SK-N-SH (cell line): ENCODE results near the gene DDI1. TPM values are rescaled to one million over a fixed set of nuclear protein-coding genes. Genes with fewer than 3 reads are reported as not detected.

ENCODE experiments used
- CTCF ChIA-PET: fragments of 300-600, 350-600 bp; formaldehyde crosslinking; extraction: SDS; loops from one replicate; lab custom pipeline; 2021; lab: Yijun Ruan, JAX
- POLR2A ChIA-PET: fragments of 350-600 bp; sonication (Branson Sonifier 250); formaldehyde crosslinking; extraction: SDS; loops from one replicate; lab custom pipeline; 2020; ENCODE audit warnings: antibody characterized with exemption, inconsistent platforms; lab: Yijun Ruan, JAX
- DNase-seq: peaks from one replicate; pipeline ENCODE4 v3.0.0; 2012
- H2AFZ ChIP-seq: fragments of 200-600 bp; sonication (generic); 2 replicates; pipeline ENCODE4 v1.8.1; 2016; ENCODE audit warnings: antibody characterized with exemption, mild to moderate bottlenecking, low read depth
- H3F3A ChIP-seq: fragments of 200-600 bp; sonication (generic); replicated peaks from 2 replicates; pipeline ENCODE3; 2016; ENCODE audit warnings: antibody characterized with exemption, mild to moderate bottlenecking; ENCODE audit not compliant: insufficient read depth
- H3K27ac ChIP-seq, 2 experiments: fragments of 200-500 bp in 1 of 2; fragments of 200-600 bp in 1 of 2; sonication (Bioruptor generic) in 1 of 2; sonication (generic), shearing (Covaris generic) in 1 of 2; 2 replicates each; pipeline versions ENCODE4 v1.5.1 to v1.6.1; 2014 to 2016; ENCODE audit warnings: low read depth in 2 of 2, inconsistent platforms in 1 of 2, low read length in 1 of 2, mild to moderate bottlenecking in 1 of 2, mixed read lengths in 1 of 2
- H3K27me3 ChIP-seq: fragments of 200-600 bp; sonication (generic), shearing (Covaris generic); 2 replicates; pipeline ENCODE4 v1.6.1; 2016; ENCODE audit warnings: mixed run types; ENCODE audit not compliant: insufficient read depth
- H3K36me3 ChIP-seq, 2 experiments: fragments of 200-500 bp in 1 of 2; fragments of 200-600 bp in 1 of 2; sonication (Bioruptor generic) in 1 of 2; sonication (generic) in 1 of 2; replicated peaks in 1 of 2; 2 replicates each; pipeline versions ENCODE3 to v1.5.1; 2014 to 2016; ENCODE audit warnings: low read length in 1 of 2, mild to moderate bottlenecking in 1 of 2; ENCODE audit not compliant: insufficient read depth in 2 of 2, control insufficient read depth in 1 of 2
- H3K4me1 ChIP-seq, 2 experiments: fragments of 200-500 bp in 1 of 2; fragments of 200-600 bp in 1 of 2; sonication (Bioruptor generic) in 1 of 2; sonication (generic), shearing (Covaris generic) in 1 of 2; 2 replicates each; pipeline versions ENCODE4 v1.5.1 to v1.6.1; 2014 to 2016; ENCODE audit warnings: low read depth in 1 of 2, low read length in 1 of 2, mixed run types in 1 of 2; ENCODE audit not compliant: insufficient read depth in 2 of 2, control insufficient read depth in 1 of 2
- H3K4me2 ChIP-seq: fragments of 200-600 bp; sonication (generic), shearing (Covaris generic); 2 replicates; pipeline ENCODE4 v1.6.1; 2017; ENCODE audit warnings: mixed run types
- H3K4me3 ChIP-seq, 2 experiments: fragments of 200-500 bp in 1 of 2; fragments of 200-600 bp in 1 of 2; sonication (Bioruptor generic) in 1 of 2; sonication (generic), shearing (Covaris generic) in 1 of 2; 2 replicates each; pipeline versions ENCODE4 v1.5.1 to v1.8.1; 2014 to 2016; ENCODE audit warnings: low read depth in 2 of 2, inconsistent platforms in 1 of 2, low read length in 1 of 2, mild to moderate bottlenecking in 1 of 2, mixed read lengths in 1 of 2, moderate library complexity in 1 of 2
- H3K79me2 ChIP-seq: fragments of 200-600 bp; sonication (generic); 2 replicates; pipeline ENCODE4 v1.8.1; 2017; ENCODE audit warnings: mild to moderate bottlenecking; ENCODE audit not compliant: insufficient read depth
- H3K9ac ChIP-seq: fragments of 200-600 bp; sonication (generic); 2 replicates; pipeline ENCODE4 v1.6.1; 2017; ENCODE audit warnings: mixed run types
- H3K9me2 ChIP-seq: fragments of 200-600 bp; sonication (generic); 2 replicates; pipeline ENCODE4 v1.6.1; 2017; ENCODE audit warnings: mixed run types
- H3K9me3 ChIP-seq: fragments of 200-600 bp; sonication (generic); 2 replicates; pipeline ENCODE4 v1.6.1; 2017; ENCODE audit warnings: mixed run types, mild to moderate bottlenecking, moderate library complexity
- H4K20me1 ChIP-seq: fragments of 200-600 bp; sonication (generic); 2 replicates; pipeline ENCODE4 v1.6.1; 2017; ENCODE audit warnings: mild to moderate bottlenecking, mixed run types; ENCODE audit not compliant: insufficient read depth
- CTCF ChIP-seq: fragments of 200-600 bp; sonication (generic); IDR thresholded peaks from 2 replicates; pipeline ENCODE4 v1.6.1; 2017; ENCODE audit warnings: antibody characterized with exemption, mild to moderate bottlenecking, moderate library complexity
- EP300 ChIP-seq, 2 experiments: IDR thresholded peaks; 2 replicates each; pipeline versions ENCODE4 v1.4.0 to v1.6.1; 2012; ENCODE audit warnings: borderline replicate concordance in 1 of 2, low read depth in 1 of 2, low read length in 1 of 2
- EZH2phosphoT487 ChIP-seq: fragments of 200-600 bp; sonication (generic); IDR thresholded peaks from 2 replicates; pipeline ENCODE4 v1.6.1; 2017; ENCODE audit warnings: low read depth, mixed run types, mild to moderate bottlenecking, antibody characterized with exemption, moderate library complexity, borderline replicate concordance
- FOXJ3 ChIP-seq: sonication (generic); formaldehyde crosslinking; IDR thresholded peaks from 2 replicates; pipeline ENCODE4 v1.5.1; 2020; ENCODE audit warnings: mild to moderate bottlenecking, missing genetic modification reagents
- GABPA ChIP-seq: IDR thresholded peaks from 2 replicates; pipeline ENCODE4 v1.4.0; 2012; ENCODE audit warnings: low read depth, mild to moderate bottlenecking
- IRF3 ChIP-seq: fragments of 150-350 bp; IDR thresholded peaks from 2 replicates; pipeline ENCODE4 v1.6.1; 2016; ENCODE audit warnings: mild to moderate bottlenecking, low read depth, low read length
- MXI1 ChIP-seq: IDR thresholded peaks from 2 replicates; pipeline ENCODE4 v1.6.1; 2012; ENCODE audit warnings: mild to moderate bottlenecking, low read depth, low read length, improper control_type of control experiment
- NFIC ChIP-seq: IDR thresholded peaks from 2 replicates; pipeline ENCODE4 v1.4.0; 2012; ENCODE audit warnings: borderline replicate concordance
- PBX3 ChIP-seq: IDR thresholded peaks from 2 replicates; pipeline ENCODE4; 2012
- REST ChIP-seq: IDR thresholded peaks from 2 replicates; pipeline ENCODE4 v1.6.1; 2012; ENCODE audit warnings: mild to moderate bottlenecking, low read depth, low read length, moderate library complexity
- RXRA ChIP-seq: IDR thresholded peaks from 2 replicates; pipeline ENCODE4 v1.4.0; 2012; ENCODE audit warnings: low read depth, mild to moderate bottlenecking, borderline replicate concordance
- SMC3 ChIP-seq: IDR thresholded peaks from 2 replicates; pipeline ENCODE4 v1.6.1; 2012; ENCODE audit warnings: low read depth, low read length, improper control_type of control experiment
- TCF12 ChIP-seq: IDR thresholded peaks from 2 replicates; pipeline ENCODE4 v1.4.0; 2012
- USF1 ChIP-seq: IDR thresholded peaks from 2 replicates; pipeline ENCODE4 v1.4.0; 2012; ENCODE audit warnings: low read depth, borderline replicate concordance
- WGBS: methylation state at CpG from one replicate; pipeline ENCODE4 v1.1.6; 2017; ENCODE audit warnings: low lambda C conversion rate; 5-methylcytosine and 5-hydroxymethylcytosine counted together
- polyA plus RNA-seq, 3 experiments: library from polyadenylated mRNA; depleted of rRNA; stranded (reverse); fragments of >200 nt; gene quantifications; 2 replicates each; pipeline ENCODE4 v1.2.3, GENCODE V29; 2012

DDI1 gene
- polyA plus RNA-seq, 1 of the 3 experiments (the other 2 are of a cell fraction), result not detected

GRCh38 chr11:103994094-103994493 is 42.3 kb upstream of the DDI1 start:
- WGBS, result 89% methylated on average over 1 of the region's 1 CpG
- no peak overlapping the region for H3K4me3 ChIP-seq
- no peak overlapping the region for H3K9ac ChIP-seq
- TF ChIP-seq GABPA (no peak), PBX3 (peak; percentile 34; the same call in 1 of the 2 replicates), TCF12 (peak; percentile 70)
- no peaks in the 10 kb centered on the region for H3K36me3 ChIP-seq
- H3K4me2 ChIP-seq, result no peak overlapping the region
- H3F3A ChIP-seq, result no peaks in the 10 kb centered on the region
- H3K9me2 ChIP-seq, result no peaks in the 10 kb centered on the region
- no peaks in the 10 kb centered on the region for H4K20me1 ChIP-seq
- H3K27me3 ChIP-seq, result no peaks in the 10 kb centered on the region
- no peak overlapping the region for H2AFZ ChIP-seq
- POLR2A ChIA-PET, result no interaction called here
- no peaks in the 10 kb centered on the region; a peak in 1 of 4 replicates for H3K4me1 ChIP-seq
- H3K79me2 ChIP-seq, result no peaks in the 10 kb centered on the region
- H3K27ac ChIP-seq, result 0 out of 4 replicates have a peak overlapping the region, but pooled peaks of 1 of the 2 experiments have one; percentile 8
- CTCF ChIA-PET, result no interaction called here
- no peaks in the 10 kb centered on the region for H3K9me3 ChIP-seq
- DNase-seq, result no peak

GRCh38 chr11:103994518-103994917 is 41.9 kb upstream of the DDI1 start:
- H3K4me2 ChIP-seq, result no peak overlapping the region
- TF ChIP-seq EZH2phosphoT487 (no peak), IRF3 (no peak), CTCF (no peak), NFIC (no peak), PBX3 (no peak), MXI1 (no peak), RXRA (no peak), FOXJ3 (CRISPR knock-in tag) (no peak), EP300 (IDR thresholded peaks at IDR 0.05; ENCODE audit: borderline replicate concordance in 1 of 2, low read depth in 1 of 2, low read length in 1 of 2) (no peak), USF1 (no peak), SMC3 (no peak), REST (no peak)

More at GRCh38 chr11:103994518-103994917, 41.9 kb upstream of the DDI1 start:
- no peak overlapping the region for H3K27ac ChIP-seq
- H3K27me3 ChIP-seq, result no peaks in the 10 kb centered on the region
- H3K9me2 ChIP-seq, result no peaks in the 10 kb centered on the region
- ChIA-PET CTCF (no interaction called here), POLR2A (no interaction called here)
- H3F3A ChIP-seq, result no peaks in the 10 kb centered on the region
- WGBS, result 92% methylated on average over 2 of the region's 2 CpGs
- no peaks in the 10 kb centered on the region for H4K20me1 ChIP-seq
- H3K4me1 ChIP-seq, result no peaks in the 10 kb centered on the region; a peak in 1 of 4 replicates
- no peak for DNase-seq
- H3K36me3 ChIP-seq, result no peaks in the 10 kb centered on the region
- H3K4me3 ChIP-seq, result no peak overlapping the region
- H3K9ac ChIP-seq, result no peak overlapping the region
- H3K9me3 ChIP-seq, result no peaks in the 10 kb centered on the region
- no peaks in the 10 kb centered on the region for H3K79me2 ChIP-seq
- no peak overlapping the region for H2AFZ ChIP-seq
